Calu3 (cell line): ENCODE results near the gene NBAS. TPM values are rescaled to one million over a fixed set of nuclear protein-coding genes. Genes with fewer than 3 reads are reported as not detected.

Source experiments
- BruUV-seq: library from RNA; stranded (reverse); fragments of 400-500 nt; replicated peaks from 2 replicates; lab custom pipeline; 2021; lab: Mats Ljungman, UMichigan
- CTCF ChIA-PET: fragments of 300-600 bp; sonication (Branson Sonifier 250); formaldehyde crosslinking; loops from one replicate; lab custom pipeline; 2022; ENCODE audit warnings: antibody characterized with exemption; lab: Charles Lee
- DNase-seq: peaks from one replicate; pipeline ENCODE4 v3.0.0; 2022
- H3K27ac Mint-ChIP-seq: one replicate; pipeline ENCODE4 v1.8.0; 2022; ENCODE audit warnings: mixed read lengths; ENCODE audit not compliant: unreplicated experiment
- H3K27me3 Mint-ChIP-seq: one replicate; pipeline ENCODE4 v1.8.0; 2022; ENCODE audit warnings: mixed read lengths; ENCODE audit not compliant: unreplicated experiment
- H3K36me3 Mint-ChIP-seq: one replicate; pipeline ENCODE4 v1.8.0; 2022; ENCODE audit warnings: mild to moderate bottlenecking, moderate library complexity, mixed read lengths; ENCODE audit not compliant: insufficient read depth, unreplicated experiment
- H3K4me1 Mint-ChIP-seq: one replicate; pipeline ENCODE4 v1.8.0; 2022; ENCODE audit warnings: mild to moderate bottlenecking, low read depth, mixed read lengths; ENCODE audit not compliant: unreplicated experiment
- H3K4me3 Mint-ChIP-seq: one replicate; pipeline ENCODE4 v1.8.0; 2022; ENCODE audit warnings: mild to moderate bottlenecking, low read depth, moderate library complexity, mixed read lengths; ENCODE audit not compliant: unreplicated experiment
- H3K9me3 Mint-ChIP-seq: one replicate; pipeline ENCODE4 v1.8.0; 2022; ENCODE audit warnings: low read depth, mixed read lengths; ENCODE audit not compliant: unreplicated experiment
- intact Hi-C: fragments of 100-400 bp; cut with micrococcal nuclease; formaldehyde crosslinking; loops from one replicate; pipeline ENCODE4 v1.10.0; 2022; ENCODE audit not compliant: unreplicated experiment
- total RNA-seq: library from RNA; stranded (reverse); gene quantifications from 2 replicates; pipeline ENCODE4 v1.2.3, GENCODE V29; 2022
- TF ChIP-seq, protein P1 (sequence below): fragments of 200-600 bp; IDR thresholded peaks from one replicate; pipeline ENCODE4 v1.8.0; 2022; ENCODE audit warnings: antibody characterized with exemption; ENCODE audit not compliant: unreplicated experiment

NBAS gene
- total RNA-seq, 1 experiment from 2014 or later, result 30.4 TPM

- Mint-ChIP-seq H3K36me3 (peaks cover 14% of the 10 kb centered on the region), H3K4me3 (no peak overlapping the region), H3K4me1 (peaks cover 6% of the 10 kb centered on the region), H3K27me3 (no peaks in the 10 kb centered on the region), H3K9me3 (no peaks in the 10 kb centered on the region), H3K27ac (no peak overlapping the region)
- intact Hi-C loops, result no loop called here
- CTCF ChIA-PET, result no interaction called here
- no peak for DNase-seq
- BruUV-seq, result no TSS peak
- TF ChIP-seq, protein P1, sequence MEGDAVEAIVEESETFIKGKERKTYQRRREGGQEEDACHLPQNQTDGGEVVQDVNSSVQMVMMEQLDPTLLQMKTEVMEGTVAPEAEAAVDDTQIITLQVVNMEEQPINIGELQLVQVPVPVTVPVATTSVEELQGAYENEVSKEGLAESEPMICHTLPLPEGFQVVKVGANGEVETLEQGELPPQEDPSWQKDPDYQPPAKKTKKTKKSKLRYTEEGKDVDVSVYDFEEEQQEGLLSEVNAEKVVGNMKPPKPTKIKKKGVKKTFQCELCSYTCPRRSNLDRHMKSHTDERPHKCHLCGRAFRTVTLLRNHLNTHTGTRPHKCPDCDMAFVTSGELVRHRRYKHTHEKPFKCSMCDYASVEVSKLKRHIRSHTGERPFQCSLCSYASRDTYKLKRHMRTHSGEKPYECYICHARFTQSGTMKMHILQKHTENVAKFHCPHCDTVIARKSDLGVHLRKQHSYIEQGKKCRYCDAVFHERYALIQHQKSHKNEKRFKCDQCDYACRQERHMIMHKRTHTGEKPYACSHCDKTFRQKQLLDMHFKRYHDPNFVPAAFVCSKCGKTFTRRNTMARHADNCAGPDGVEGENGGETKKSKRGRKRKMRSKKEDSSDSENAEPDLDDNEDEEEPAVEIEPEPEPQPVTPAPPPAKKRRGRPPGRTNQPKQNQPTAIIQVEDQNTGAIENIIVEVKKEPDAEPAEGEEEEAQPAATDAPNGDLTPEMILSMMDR, result no peak
These were observed 4.7 kb downstream of the NBAS start for GRCh38 chr2:15556311-15556930.

GRCh38 chr2:15555760-15556193, 5.4 kb downstream of the NBAS start:
- DNase-seq, result no peak
- Mint-ChIP-seq H3K27ac (no peak overlapping the region), H3K4me1 (peaks cover 6% of the 10 kb centered on the region), H3K36me3 (peaks cover 8% of the 10 kb centered on the region), H3K4me3 (no peak overlapping the region), H3K27me3 (no peaks in the 10 kb centered on the region), H3K9me3 (no peaks in the 10 kb centered on the region)
- no TSS peak for BruUV-seq
- intact Hi-C loops, result no loop called here
- TF ChIP-seq, protein P1, result no peak
- CTCF ChIA-PET, result no interaction called here

GRCh38 chr2:15554525-15555218, 6.5 kb downstream of the NBAS start:
- no peaks in the 10 kb centered on the region for H3K27me3 Mint-ChIP-seq
- no peaks in the 10 kb centered on the region for H3K9me3 Mint-ChIP-seq
- H3K4me1 Mint-ChIP-seq, result peaks cover 6% of the 10 kb centered on the region
- H3K27ac Mint-ChIP-seq, result no peak overlapping the region
- BruUV-seq, result no TSS peak
- CTCF ChIA-PET, result no interaction called here
- DNase-seq, result no peak
- H3K36me3 Mint-ChIP-seq, result no peaks in the 10 kb centered on the region
- intact Hi-C loops, result no loop called here
- H3K4me3 Mint-ChIP-seq, result no peak overlapping the region
- TF ChIP-seq, protein P1, result no peak

DNA sequence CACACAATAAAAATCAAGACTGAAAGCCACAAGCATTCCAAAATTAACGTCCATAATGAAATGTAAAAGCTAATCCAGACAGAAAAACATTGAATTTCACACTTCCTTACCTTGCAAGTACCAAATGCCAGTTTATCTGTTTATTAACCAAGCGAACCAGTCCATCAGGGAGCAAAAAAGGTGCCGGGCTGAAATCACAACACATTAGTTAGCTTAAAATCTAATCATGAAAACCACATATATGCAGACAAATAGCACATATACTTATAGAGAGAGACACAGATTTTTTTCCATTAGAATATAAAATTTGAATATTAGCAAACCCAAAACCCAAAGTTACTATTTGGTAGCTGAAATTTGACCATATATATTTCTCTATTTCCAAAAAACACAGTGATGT, 7.2 kb downstream of the NBAS start:
- Mint-ChIP-seq H3K36me3 (peaks cover 4% of the 10 kb centered on the region), H3K4me1 (peaks cover 6% of the 10 kb centered on the region), H3K4me3 (no peak overlapping the region), H3K27me3 (no peaks in the 10 kb centered on the region), H3K9me3 (no peaks in the 10 kb centered on the region), H3K27ac (no peak overlapping the region)
- BruUV-seq, result no TSS peak
- TF ChIP-seq, protein P1, result no peak
- no peak for DNase-seq
- CTCF ChIA-PET, result interaction anchor here (0.7 kb wide), 1 partner anchor 163 kb away, joined by 6 read pairs; no protein-coding TSS in a partner anchor
- intact Hi-C loops, result no loop called here
